ENCODE results near the gene PARD3.

DNA sequence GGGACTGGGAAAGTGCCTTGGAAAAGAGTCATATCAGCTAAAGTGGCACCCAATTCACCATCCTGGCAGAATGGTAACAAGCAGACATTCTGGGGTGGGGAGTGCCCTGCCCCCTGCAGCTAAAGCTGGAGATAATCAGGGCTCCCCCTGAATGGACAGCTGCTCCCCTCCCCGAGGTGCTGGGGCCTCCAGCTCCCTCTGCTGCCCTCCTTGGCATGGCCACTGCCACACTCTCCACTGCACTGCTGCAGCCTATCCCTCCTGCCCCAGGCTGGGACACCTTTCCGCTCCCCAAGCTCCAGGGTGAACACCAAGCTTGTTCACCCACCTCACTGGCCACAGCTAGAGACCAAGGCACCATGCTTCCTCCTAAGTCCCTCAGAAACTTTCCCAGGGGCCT, 9.8 kb upstream of the PARD3 start:
- TF ChIP-seq, protein P1, sequence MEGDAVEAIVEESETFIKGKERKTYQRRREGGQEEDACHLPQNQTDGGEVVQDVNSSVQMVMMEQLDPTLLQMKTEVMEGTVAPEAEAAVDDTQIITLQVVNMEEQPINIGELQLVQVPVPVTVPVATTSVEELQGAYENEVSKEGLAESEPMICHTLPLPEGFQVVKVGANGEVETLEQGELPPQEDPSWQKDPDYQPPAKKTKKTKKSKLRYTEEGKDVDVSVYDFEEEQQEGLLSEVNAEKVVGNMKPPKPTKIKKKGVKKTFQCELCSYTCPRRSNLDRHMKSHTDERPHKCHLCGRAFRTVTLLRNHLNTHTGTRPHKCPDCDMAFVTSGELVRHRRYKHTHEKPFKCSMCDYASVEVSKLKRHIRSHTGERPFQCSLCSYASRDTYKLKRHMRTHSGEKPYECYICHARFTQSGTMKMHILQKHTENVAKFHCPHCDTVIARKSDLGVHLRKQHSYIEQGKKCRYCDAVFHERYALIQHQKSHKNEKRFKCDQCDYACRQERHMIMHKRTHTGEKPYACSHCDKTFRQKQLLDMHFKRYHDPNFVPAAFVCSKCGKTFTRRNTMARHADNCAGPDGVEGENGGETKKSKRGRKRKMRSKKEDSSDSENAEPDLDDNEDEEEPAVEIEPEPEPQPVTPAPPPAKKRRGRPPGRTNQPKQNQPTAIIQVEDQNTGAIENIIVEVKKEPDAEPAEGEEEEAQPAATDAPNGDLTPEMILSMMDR (IDR thresholded peaks at IDR 0.05): no peak
- no peak for TF ChIP-seq POLR2AphosphoS5 (IDR thresholded peaks at IDR 0.05)
- TF ChIP-seq POLR2A (IDR thresholded peaks at IDR 0.05): no peak
